Glutamatergic neuron (in vitro differentiated cells): ENCODE results near the gene ICAM3. TPM values are rescaled to one million over a fixed set of nuclear protein-coding genes. Genes with fewer than 3 reads are reported as not detected.
"Not testable (repeated sequence)": the region's sequence is repeated elsewhere in the genome, so short reads cannot be mapped to it uniquely, and the experiment has no call there.

Source experiments
- DNase-seq: peaks from one replicate; pipeline ENCODE4 v3.0.0; 2022
- H3K27ac Mint-ChIP-seq: one replicate; pipeline ENCODE4 v1.8.0; 2020; ENCODE audit warnings: mild to moderate bottlenecking, mixed read lengths, inconsistent platforms; ENCODE audit not compliant: unreplicated experiment
- H3K27me3 Mint-ChIP-seq: one replicate; pipeline ENCODE4 v1.8.0; 2020; ENCODE audit warnings: mild to moderate bottlenecking, moderate library complexity, mixed read lengths, inconsistent platforms; ENCODE audit not compliant: unreplicated experiment
- H3K36me3 Mint-ChIP-seq: one replicate; pipeline ENCODE4 v1.8.0; 2020; ENCODE audit warnings: mild to moderate bottlenecking, mixed read lengths, inconsistent platforms; ENCODE audit not compliant: unreplicated experiment
- H3K4me1 Mint-ChIP-seq: one replicate; pipeline ENCODE4 v1.8.0; 2020; ENCODE audit warnings: mild to moderate bottlenecking, low read depth, mixed read lengths, inconsistent platforms; ENCODE audit not compliant: unreplicated experiment
- H3K4me3 Mint-ChIP-seq: one replicate; pipeline ENCODE4 v1.8.0; 2020; ENCODE audit warnings: mild to moderate bottlenecking, mixed read lengths, inconsistent platforms; ENCODE audit not compliant: unreplicated experiment
- H3K9me3 Mint-ChIP-seq: one replicate; pipeline ENCODE4 v1.8.0; 2020; ENCODE audit warnings: mild to moderate bottlenecking, moderate library complexity, mixed read lengths, inconsistent platforms; ENCODE audit not compliant: unreplicated experiment
- CTCF ChIP-seq: fragments of 200-600 bp; sonication (generic); IDR thresholded peaks from one replicate; pipeline ENCODE4 v1.5.0; 2021; ENCODE audit not compliant: partially characterized antibody, unreplicated experiment
- long read RNA-seq: library from polyadenylated mRNA; unstranded; transcript quantifications from one replicate; pipeline ENCODE4 v2.0.0, GENCODE V29; 2020; ENCODE audit not compliant: unreplicated experiment
- total RNA-seq: library from RNA; stranded (reverse); fragmentation: NEBNext Ultra II Directional; extraction: Animal tissue kit (Norgen Biotek cat#: 25700); gene quantifications from one replicate; pipeline ENCODE4 v1.2.1, GENCODE V29; 2021; ENCODE audit not compliant: unreplicated experiment

Gene ICAM3
- 2.0 TPM for total RNA-seq
- long read RNA-seq, partial matches to known transcripts, result 3 of 3 reads
- long read RNA-seq, other reads (novel, unspliced or antisense), result 0 of 3 reads

- Mint-ChIP-seq H3K9me3 (peaks cover 7% of the 10 kb centered on the region), H3K27me3 (peaks cover 4% of the 10 kb centered on the region), H3K4me1 (no peaks in the 10 kb centered on the region), H3K36me3 (no peaks in the 10 kb centered on the region), H3K27ac (no peak within 1 kb of the TSS), H3K4me3 (no peak within 1 kb of the TSS)
- no peak for TF ChIP-seq CTCF
- no peak for DNase-seq
Measured at GRCh38 chr19:10339380-10339960, at the start of gene ICAM3. ICAM3 (minus strand) TSS chr19:10339624; CDS start chr19:10339614, 10 bp downstream.

- TF ChIP-seq CTCF, result peak; percentile 94
- H3K36me3 Mint-ChIP-seq, result no peaks in the 10 kb centered on the region
- no peak overlapping the region for H3K27ac Mint-ChIP-seq
- peak; percentile 91 for DNase-seq
- H3K27me3 Mint-ChIP-seq, result peaks cover 3% of the 10 kb centered on the region
- H3K9me3 Mint-ChIP-seq, result peaks cover 1% of the 10 kb centered on the region
- no peak overlapping the region for H3K4me3 Mint-ChIP-seq
- no peaks in the 10 kb centered on the region for H3K4me1 Mint-ChIP-seq
Measured at GRCh38 chr19:10388957-10389356, 49.5 kb upstream of the ICAM3 start.

- Mint-ChIP-seq H3K27ac (no peak overlapping the region), H3K4me3 (no peak overlapping the region), H3K27me3 (peaks cover 5% of the 10 kb centered on the region), H3K4me1 (peaks cover 4% of the 10 kb centered on the region), H3K36me3 (no peaks in the 10 kb centered on the region), H3K9me3 (peaks cover 9% of the 10 kb centered on the region)
- TF ChIP-seq CTCF, result no peak
- no peak for DNase-seq
Measured at GRCh38 chr19:10384580-10384979, 45.2 kb upstream of the ICAM3 start.

GRCh38 chr19:10383223-10383499, 43.7 kb upstream of the ICAM3 start:
- not testable (repeated sequence) for DNase-seq, H3K27me3 Mint-ChIP-seq, H3K4me3 Mint-ChIP-seq, H3K9me3 Mint-ChIP-seq, H3K27ac Mint-ChIP-seq, H3K36me3 Mint-ChIP-seq, H3K4me1 Mint-ChIP-seq

- peak; percentile 95 for DNase-seq
- peak within 1 kb of the TSS; percentile 97 for H3K4me3 Mint-ChIP-seq
- peak within 1 kb of the TSS; percentile 78 for H3K27ac Mint-ChIP-seq
- H3K36me3 Mint-ChIP-seq, result peaks cover 3% of the 10 kb centered on the region
- peaks cover 8% of the 10 kb centered on the region for H3K9me3 Mint-ChIP-seq
- no peak for TF ChIP-seq CTCF
- peaks cover 5% of the 10 kb centered on the region for H3K27me3 Mint-ChIP-seq
- H3K4me1 Mint-ChIP-seq, result peaks cover 6% of the 10 kb centered on the region
Measured at GRCh38 chr19:10380313-10381102, 41.1 kb upstream of the ICAM3 start, which contains the start of gene TYK2. TYK2 (minus strand) TSS chr19:10380572; CDS start chr19:10378406, 2,166 bp downstream.
